ENCODE measurements around the gene NOP16.

GRCh38 chr5:176384991-176385390 is 3.4 kb downstream of the NOP16 start:
- TF ChIP-seq, protein P1, sequence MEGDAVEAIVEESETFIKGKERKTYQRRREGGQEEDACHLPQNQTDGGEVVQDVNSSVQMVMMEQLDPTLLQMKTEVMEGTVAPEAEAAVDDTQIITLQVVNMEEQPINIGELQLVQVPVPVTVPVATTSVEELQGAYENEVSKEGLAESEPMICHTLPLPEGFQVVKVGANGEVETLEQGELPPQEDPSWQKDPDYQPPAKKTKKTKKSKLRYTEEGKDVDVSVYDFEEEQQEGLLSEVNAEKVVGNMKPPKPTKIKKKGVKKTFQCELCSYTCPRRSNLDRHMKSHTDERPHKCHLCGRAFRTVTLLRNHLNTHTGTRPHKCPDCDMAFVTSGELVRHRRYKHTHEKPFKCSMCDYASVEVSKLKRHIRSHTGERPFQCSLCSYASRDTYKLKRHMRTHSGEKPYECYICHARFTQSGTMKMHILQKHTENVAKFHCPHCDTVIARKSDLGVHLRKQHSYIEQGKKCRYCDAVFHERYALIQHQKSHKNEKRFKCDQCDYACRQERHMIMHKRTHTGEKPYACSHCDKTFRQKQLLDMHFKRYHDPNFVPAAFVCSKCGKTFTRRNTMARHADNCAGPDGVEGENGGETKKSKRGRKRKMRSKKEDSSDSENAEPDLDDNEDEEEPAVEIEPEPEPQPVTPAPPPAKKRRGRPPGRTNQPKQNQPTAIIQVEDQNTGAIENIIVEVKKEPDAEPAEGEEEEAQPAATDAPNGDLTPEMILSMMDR (IDR thresholded peaks at IDR 0.05; ENCODE audit: poor library complexity), result no peak
- TF ChIP-seq EZH2 (IDR thresholded peaks at IDR 0.05; ENCODE audit: borderline replicate concordance) (no peak), EZH2phosphoT487 (IDR thresholded peaks at IDR 0.05; ENCODE audit: low read depth, severe bottlenecking, unreplicated experiment) (no peak)
